HT1080 (cell line): ENCODE measurements around the gene MYO1D. TPM values are rescaled to one million over a fixed set of nuclear protein-coding genes. Genes with fewer than 3 reads are reported as not detected.

Experiments
- DNase-seq: peaks from one replicate; pipeline ENCODE4 v3.0.0-alpha.2; 2015; ENCODE audit warnings: low read depth
- total RNA-seq: library from RNA; depleted of rRNA; stranded (reverse); fragments of >200 nt; shearing (Covaris generic); gene quantifications from 2 replicates; pipeline ENCODE4 v1.2.3, GENCODE V29; 2014

MYO1D gene
- total RNA-seq, 1 experiment from 2014 or later, result 4.5 TPM

GRCh38 chr17:32492264-32492589, 384.7 kb downstream of the MYO1D start:
- no peak for DNase-seq

GRCh38 chr17:32491371-32492263, 385.3 kb downstream of the MYO1D start:
- no peak for DNase-seq

- no peak for DNase-seq
These were observed 386.8 kb downstream of the MYO1D start for GRCh38 chr17:32490101-32490482.

- DNase-seq, result no peak
These were observed 387.4 kb downstream of the MYO1D start for GRCh38 chr17:32489320-32490100.

- DNase-seq, result no peak
These were observed 388.2 kb downstream of the MYO1D start for GRCh38 chr17:32488604-32489180.

- no peak for DNase-seq
These were observed 388.8 kb downstream of the MYO1D start for GRCh38 chr17:32488177-32488542.

- DNase-seq, result peak; percentile 15
These were observed 389.3 kb downstream of the MYO1D start for GRCh38 chr17:32487473-32488176.

GRCh38 chr17:32486701-32487472, 390.0 kb downstream of the MYO1D start, which contains the start of gene CDK5R1:
Gene CDK5R1, plus strand, starts transcription at chr17:32486993. Its CDS starts 628 bp downstream, at chr17:32487621.
- peak; percentile 28 for DNase-seq

- peak; percentile 59 for DNase-seq
These were observed 390.7 kb downstream of the MYO1D start for GRCh38 chr17:32486111-32486700.

- no peak for DNase-seq
These were observed 391.4 kb downstream of the MYO1D start for GRCh38 chr17:32485261-32486110.

GRCh38 chr17:32484628-32485027, 392.3 kb downstream of the MYO1D start:
- no peak for DNase-seq

- DNase-seq, result no peak
These were observed 392.9 kb downstream of the MYO1D start for GRCh38 chr17:32484041-32484461.

GRCh38 chr17:32483451-32484019, 393.4 kb downstream of the MYO1D start:
- DNase-seq, result peak; percentile 52

GRCh38 chr17:32482568-32483320, 394.2 kb downstream of the MYO1D start:
- DNase-seq, result no peak

GRCh38 chr17:32481193-32481592, 395.7 kb downstream of the MYO1D start:
- no peak for DNase-seq

- DNase-seq, result no peak
These were observed 397.8 kb downstream of the MYO1D start for GRCh38 chr17:32479074-32479617.

GRCh38 chr17:32477220-32477619, 399.7 kb downstream of the MYO1D start:
- no peak for DNase-seq

GRCh38 chr17:32475258-32475657, 401.7 kb downstream of the MYO1D start:
- no peak for DNase-seq
